Middle frontal gyrus (tissue), 1 donor: Measurements from ENCODE around the gene HOMER1.
A peak's percentile ranks its signal among the peaks of the same experiment; 100 is the strongest.

ENCODE experiments used
- DNase-seq: peaks from one replicate; pipeline ENCODE4 v3.0.0-alpha.2; 2015; ENCODE audit warnings: low spot score; ENCODE audit errors: extremely low spot score

Gene HOMER1

GRCh38 chr5:79489773-79490172 lies 24.2 kb downstream of the HOMER1 start:
- no peak for DNase-seq

GRCh38 chr5:79488775-79489174 lies 25.2 kb downstream of the HOMER1 start:
- no peak for DNase-seq

GRCh38 chr5:79488058-79488457 lies 25.9 kb downstream of the HOMER1 start:
- no peak for DNase-seq

GRCh38 chr5:79487251-79487650 lies 26.7 kb downstream of the HOMER1 start:
- DNase-seq: no peak

- DNase-seq: no peak
Measured at GRCh38 chr5:79486116-79486515, 27.8 kb downstream of the HOMER1 start.

GRCh38 chr5:79484731-79485130 lies 29.2 kb downstream of the HOMER1 start:
- DNase-seq: no peak

- DNase-seq: no peak
Measured at GRCh38 chr5:79481574-79481973, 32.4 kb downstream of the HOMER1 start.

GRCh38 chr5:79480991-79481390 lies 32.9 kb downstream of the HOMER1 start:
- no peak for DNase-seq

GRCh38 chr5:79475152-79475466 lies 38.8 kb downstream of the HOMER1 start:
- no peak for DNase-seq

- no peak for DNase-seq
Measured at GRCh38 chr5:79474367-79475151, 39.4 kb downstream of the HOMER1 start.

GRCh38 chr5:79471556-79471955 lies 42.4 kb downstream of the HOMER1 start:
- DNase-seq: no peak

GRCh38 chr5:79464695-79465332 lies 49.1 kb downstream of the HOMER1 start:
- DNase-seq: peak; percentile 25

- no peak for DNase-seq
Measured at GRCh38 chr5:79464278-79464677, 49.7 kb downstream of the HOMER1 start.

- no peak for DNase-seq
Measured at GRCh38 chr5:79459626-79460025, 54.3 kb downstream of the HOMER1 start.

- DNase-seq: no peak
Measured at GRCh38 chr5:79456890-79457583, 56.9 kb downstream of the HOMER1 start.

- no peak for DNase-seq
Measured at GRCh38 chr5:79456400-79456799, 57.5 kb downstream of the HOMER1 start.

GRCh38 chr5:79454043-79454442 lies 59.9 kb downstream of the HOMER1 start:
- no peak for DNase-seq

- no peak for DNase-seq
Measured at GRCh38 chr5:79448336-79448735, 65.6 kb downstream of the HOMER1 start.

- no peak for DNase-seq
Measured at GRCh38 chr5:79436821-79437220, 77.1 kb downstream of the HOMER1 start.

GRCh38 chr5:79436224-79436623 lies 77.7 kb downstream of the HOMER1 start:
- DNase-seq: no peak

GRCh38 chr5:79430196-79430595 lies 83.7 kb downstream of the HOMER1 start:
- no peak for DNase-seq

- DNase-seq: no peak
Measured at GRCh38 chr5:79423296-79423695, 90.6 kb downstream of the HOMER1 start.

GRCh38 chr5:79420248-79420647 lies 93.7 kb downstream of the HOMER1 start:
- DNase-seq: no peak
